Cardiac muscle cell (in vitro differentiated cells and primary cell): ENCODE results near the gene COQ2. TPM values are rescaled to one million over a fixed set of nuclear protein-coding genes. Genes with fewer than 3 reads are reported as not detected.

Source experiments
- DNase-seq, 2 donors: peaks; one replicate each; pipeline versions ENCODE4 v3.0.0 to v3.0.0-alpha.2; 2010 to 2017; ENCODE audit warnings: low read depth in 1 of 2, low spot score in 1 of 2
- H3K27ac ChIP-seq: fragments of 200-600 bp; sonication (generic); 2 replicates; pipeline ENCODE4 v1.5.1; 2016
- H3K27me3 ChIP-seq: fragments of 200-600 bp; sonication (generic); 2 replicates; pipeline ENCODE4 v1.6.0; 2016; ENCODE audit warnings: control low read depth
- H3K36me3 ChIP-seq: fragments of 200-600 bp; sonication (generic); 2 replicates; pipeline ENCODE4 v1.5.1; 2016; ENCODE audit warnings: control low read depth
- H3K4me1 ChIP-seq: fragments of 200-600 bp; sonication (generic); 2 replicates; pipeline ENCODE4 v1.8.1; 2017; ENCODE audit warnings: low read depth, mild to moderate bottlenecking, mixed run types
- H3K4me3 ChIP-seq: fragments of 200-600 bp; sonication (generic); 2 replicates; pipeline ENCODE4 v1.5.1; 2016; ENCODE audit warnings: mild to moderate bottlenecking
- H3K9me3 ChIP-seq: fragments of 200-600 bp; sonication (generic); 2 replicates; pipeline ENCODE4 v1.5.1; 2017; ENCODE audit warnings: low read depth, mild to moderate bottlenecking, control low read depth
- polyA plus RNA-seq: library from polyadenylated mRNA; unstranded; fragments of >200 nt; fragmentation: Nextera tagmentation; extraction: Ambion mirVana; gene quantifications from 2 replicates; pipeline ENCODE4 v1.2.1, GENCODE V29; 2016
- total RNA-seq: library from RNA; depleted of rRNA; stranded (reverse); fragments of >200 nt; gene quantifications from 2 replicates; pipeline ENCODE4 v1.2.3, GENCODE V29; 2016
- TF ChIP-seq, protein P1 (sequence below): IDR thresholded peaks from 2 replicates; pipeline ENCODE4 v1.5.1; 2012; ENCODE audit warnings: low read depth, mild to moderate bottlenecking, low read length

Gene COQ2
- total and polyA plus RNA-seq, 2 experiments from 2014 or later: 6.1 to 20.0 TPM

DNA sequence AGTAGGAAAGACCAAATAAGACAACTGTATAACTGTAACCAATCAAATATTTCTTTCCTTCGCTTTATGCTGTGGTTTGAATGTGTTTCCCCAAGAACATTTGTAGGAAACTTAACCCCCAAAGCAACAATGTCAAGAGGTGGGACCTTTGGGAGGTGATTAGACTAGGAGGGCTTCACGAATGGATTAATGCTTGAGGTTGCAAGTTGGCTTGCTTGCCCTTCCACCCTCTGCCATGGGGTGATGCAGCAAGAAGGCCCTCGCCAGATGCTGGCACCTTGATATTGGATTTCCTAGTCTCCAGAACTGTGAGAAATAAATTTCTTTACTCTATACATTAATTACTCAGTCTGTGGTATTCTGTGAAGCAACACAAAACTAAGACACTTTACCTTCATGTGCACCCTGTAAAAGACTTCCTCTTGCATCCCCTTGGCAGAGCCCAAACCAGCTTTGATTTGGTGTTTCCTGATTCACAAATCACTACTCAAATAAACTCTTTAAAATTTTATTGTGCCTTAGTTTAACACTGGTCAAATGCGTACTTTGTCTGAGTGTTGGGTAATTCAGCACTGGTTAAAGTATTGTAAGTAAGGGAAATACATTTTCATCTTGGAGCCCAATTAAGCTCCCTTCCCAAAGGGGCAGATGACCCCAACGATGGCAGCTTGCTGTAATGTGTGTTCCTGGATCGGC lies 59.9 kb downstream of the COQ2 start:
- DNase-seq: no peak
- Histone ChIP-seq H3K4me1 (no peaks in the 10 kb centered on the region), H3K4me3 (no peak overlapping the region), H3K27ac (no peak overlapping the region), H3K36me3 (no peaks in the 10 kb centered on the region), H3K27me3 (no peaks in the 10 kb centered on the region), H3K9me3 (no peaks in the 10 kb centered on the region)
- TF ChIP-seq, protein P1, sequence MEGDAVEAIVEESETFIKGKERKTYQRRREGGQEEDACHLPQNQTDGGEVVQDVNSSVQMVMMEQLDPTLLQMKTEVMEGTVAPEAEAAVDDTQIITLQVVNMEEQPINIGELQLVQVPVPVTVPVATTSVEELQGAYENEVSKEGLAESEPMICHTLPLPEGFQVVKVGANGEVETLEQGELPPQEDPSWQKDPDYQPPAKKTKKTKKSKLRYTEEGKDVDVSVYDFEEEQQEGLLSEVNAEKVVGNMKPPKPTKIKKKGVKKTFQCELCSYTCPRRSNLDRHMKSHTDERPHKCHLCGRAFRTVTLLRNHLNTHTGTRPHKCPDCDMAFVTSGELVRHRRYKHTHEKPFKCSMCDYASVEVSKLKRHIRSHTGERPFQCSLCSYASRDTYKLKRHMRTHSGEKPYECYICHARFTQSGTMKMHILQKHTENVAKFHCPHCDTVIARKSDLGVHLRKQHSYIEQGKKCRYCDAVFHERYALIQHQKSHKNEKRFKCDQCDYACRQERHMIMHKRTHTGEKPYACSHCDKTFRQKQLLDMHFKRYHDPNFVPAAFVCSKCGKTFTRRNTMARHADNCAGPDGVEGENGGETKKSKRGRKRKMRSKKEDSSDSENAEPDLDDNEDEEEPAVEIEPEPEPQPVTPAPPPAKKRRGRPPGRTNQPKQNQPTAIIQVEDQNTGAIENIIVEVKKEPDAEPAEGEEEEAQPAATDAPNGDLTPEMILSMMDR: no peak

- no peaks in the 10 kb centered on the region for H3K4me1 ChIP-seq
- peak in 1 of 2 donors; percentile 33 for DNase-seq
- no peaks in the 10 kb centered on the region for H3K9me3 ChIP-seq
- TF ChIP-seq, protein P1: no peak
- no peaks in the 10 kb centered on the region for H3K36me3 ChIP-seq
- no peak overlapping the region for H3K4me3 ChIP-seq
- H3K27me3 ChIP-seq: no peaks in the 10 kb centered on the region
- H3K27ac ChIP-seq: no peak overlapping the region
Observed at GRCh38 chr4:83223781-83224180, 60.8 kb downstream of the COQ2 start.

DNA sequence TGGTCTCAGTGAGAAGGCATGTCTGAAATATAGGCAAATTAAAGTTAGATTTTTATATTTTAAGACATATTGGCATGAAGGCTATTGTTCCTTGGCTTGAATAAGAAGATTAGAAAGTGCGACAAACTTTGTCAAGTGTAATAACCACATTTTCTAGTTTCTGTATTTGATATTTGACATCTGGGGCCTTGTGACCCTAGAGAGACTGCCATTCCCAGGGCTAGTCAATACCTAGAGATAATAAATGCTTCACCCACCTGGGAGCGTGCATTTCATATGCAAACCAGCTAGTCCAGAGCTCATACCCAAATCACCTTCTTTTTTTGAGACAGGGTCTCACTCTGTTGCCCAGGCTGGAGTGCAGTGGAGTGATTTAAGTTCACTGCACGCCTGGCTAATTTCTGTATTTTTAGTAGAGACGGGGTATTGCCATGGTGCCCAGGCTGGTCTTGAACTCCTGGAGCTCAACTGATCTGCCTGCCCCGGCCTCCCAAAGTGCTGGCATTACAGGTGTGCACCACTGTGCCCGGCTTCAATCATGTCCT lies 62.6 kb downstream of the COQ2 start:
- Histone ChIP-seq H3K27me3 (no peaks in the 10 kb centered on the region), H3K36me3 (no peaks in the 10 kb centered on the region), H3K4me1 (no peaks in the 10 kb centered on the region), H3K27ac (no peak overlapping the region), H3K9me3 (no peaks in the 10 kb centered on the region), H3K4me3 (no peak overlapping the region)
- TF ChIP-seq, protein P1: no peak
- DNase-seq: no peak

- no peak overlapping the region for H3K27ac ChIP-seq
- no peak for DNase-seq
- H3K36me3 ChIP-seq: no peaks in the 10 kb centered on the region
- TF ChIP-seq, protein P1: no peak
- no peak overlapping the region for H3K4me3 ChIP-seq
- no peaks in the 10 kb centered on the region for H3K4me1 ChIP-seq
- H3K9me3 ChIP-seq: no peaks in the 10 kb centered on the region
- H3K27me3 ChIP-seq: no peaks in the 10 kb centered on the region
Observed at GRCh38 chr4:83219344-83220331, 65.0 kb downstream of the COQ2 start.

DNA sequence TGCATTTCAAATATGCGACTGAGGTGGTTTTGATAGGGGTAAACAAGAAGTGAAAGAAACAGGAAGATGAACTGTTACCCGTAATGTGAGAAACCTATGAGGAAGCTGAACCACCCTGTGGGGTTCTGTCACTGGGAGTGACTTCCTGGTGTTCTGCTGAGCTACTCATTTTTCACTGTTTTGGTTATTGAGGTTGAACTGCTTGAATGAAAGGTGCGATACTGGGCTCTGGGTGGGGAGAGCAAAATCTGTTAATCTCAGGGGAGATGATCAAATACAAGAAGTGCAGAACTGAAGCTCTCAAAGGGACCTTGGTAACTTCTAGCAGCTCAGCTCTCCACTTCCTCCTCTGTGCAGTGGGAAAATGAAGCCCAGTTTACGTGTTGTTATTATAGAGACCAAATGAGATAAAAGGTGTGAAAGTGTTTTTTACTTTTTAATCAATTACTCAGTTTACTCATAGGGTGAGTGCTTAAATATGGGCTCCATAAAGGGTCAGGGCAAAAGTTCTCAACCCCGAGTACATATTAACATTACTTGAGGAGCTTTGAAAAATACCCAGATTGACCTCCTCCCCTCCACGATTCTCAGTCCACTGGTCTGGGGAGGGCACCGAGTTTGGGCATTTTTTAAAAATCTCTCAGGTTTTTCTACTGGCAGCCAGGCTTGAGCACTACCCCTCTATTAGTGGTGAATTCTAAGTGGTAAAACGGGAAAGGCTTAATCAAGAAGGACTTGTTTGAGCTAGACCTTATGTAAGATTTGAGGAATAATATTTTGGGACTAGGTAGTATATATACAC lies 66.7 kb downstream of the COQ2 start:
- Histone ChIP-seq H3K27me3 (no peaks in the 10 kb centered on the region), H3K9me3 (no peaks in the 10 kb centered on the region), H3K36me3 (no peaks in the 10 kb centered on the region), H3K4me1 (no peaks in the 10 kb centered on the region), H3K4me3 (no peak overlapping the region), H3K27ac (no peak overlapping the region)
- no peak for DNase-seq
- TF ChIP-seq, protein P1: no peak
